NCI-H146 treated with DMSO at 0.1 percent for 48 hours (cell line): ENCODE data around the gene DNAAF6.

Experiments
- DNase-seq: peaks from one replicate; lab custom pipeline; 2025; ENCODE audit not compliant: unreplicated experiment; lab: John Stamatoyannopoulos, UW

The DNAAF6 gene

GRCh38 chrX:107293056-107293455, 86.6 kb downstream of the DNAAF6 start:
- no peak for DNase-seq
